ENCODE data around the gene GABRB2.
"Not testable (repeated sequence)": the region's sequence is repeated elsewhere in the genome, so short reads cannot be mapped to it uniquely, and the experiment has no call there.

GABRB2 gene

GRCh38 chr5:161299053-161299452 lies 247.5 kb downstream of the GABRB2 start:
- DNase-seq (ENCODE audit: low read depth) = no peak

- DNase-seq (ENCODE audit: low read depth) = not testable (repeated sequence)
Observed at GRCh38 chr5:161297388-161297787, 249.1 kb downstream of the GABRB2 start.

GRCh38 chr5:161295721-161296250 lies 250.7 kb downstream of the GABRB2 start:
- DNase-seq (ENCODE audit: low read depth) = no peak

- DNase-seq (ENCODE audit: low read depth) = no peak
Observed at GRCh38 chr5:161288071-161288470, 258.5 kb downstream of the GABRB2 start.

- DNase-seq (ENCODE audit: low read depth) = no peak
Observed at GRCh38 chr5:161287436-161287835, 259.1 kb downstream of the GABRB2 start.

- DNase-seq (ENCODE audit: low read depth) = no peak
Observed at GRCh38 chr5:161286066-161286655, 260.4 kb downstream of the GABRB2 start.

- no peak for DNase-seq (ENCODE audit: low read depth)
Observed at GRCh38 chr5:161284445-161284844, 262.1 kb downstream of the GABRB2 start.

GRCh38 chr5:161283296-161283695 lies 263.2 kb downstream of the GABRB2 start:
- no peak for DNase-seq (ENCODE audit: low read depth)

GRCh38 chr5:161278739-161279660 lies 267.5 kb downstream of the GABRB2 start:
- no peak for DNase-seq (ENCODE audit: low read depth)

- DNase-seq (ENCODE audit: low read depth) = no peak
Observed at GRCh38 chr5:161277011-161277410, 269.5 kb downstream of the GABRB2 start.

GRCh38 chr5:161274951-161275350 lies 271.6 kb downstream of the GABRB2 start:
- DNase-seq (ENCODE audit: low read depth) = no peak

- DNase-seq (ENCODE audit: low read depth) = no peak
Observed at GRCh38 chr5:161273410-161273809, 273.1 kb downstream of the GABRB2 start.

- DNase-seq (ENCODE audit: low read depth) = no peak
Observed at GRCh38 chr5:161271816-161272215, 274.7 kb downstream of the GABRB2 start.

- no peak for DNase-seq (ENCODE audit: low read depth)
Observed at GRCh38 chr5:161269125-161269524, 277.4 kb downstream of the GABRB2 start.

GRCh38 chr5:161266954-161267353 lies 279.6 kb downstream of the GABRB2 start:
- no peak for DNase-seq (ENCODE audit: low read depth)

GRCh38 chr5:161265006-161265405 lies 281.5 kb downstream of the GABRB2 start:
- no peak for DNase-seq (ENCODE audit: low read depth)

- DNase-seq (ENCODE audit: low read depth) = no peak
Observed at GRCh38 chr5:161263191-161263590, 283.3 kb downstream of the GABRB2 start.

GRCh38 chr5:161261668-161262323 lies 284.7 kb downstream of the GABRB2 start:
- DNase-seq (ENCODE audit: low read depth) = no peak

GRCh38 chr5:161258438-161258837 lies 288.1 kb downstream of the GABRB2 start:
- no peak for DNase-seq (ENCODE audit: low read depth)

GRCh38 chr5:161256957-161257356 lies 289.6 kb downstream of the GABRB2 start:
- DNase-seq (ENCODE audit: low read depth) = no peak

- not testable (repeated sequence) for DNase-seq (ENCODE audit: low read depth)
Observed at GRCh38 chr5:161252955-161253354, 293.6 kb downstream of the GABRB2 start.

- no peak for DNase-seq (ENCODE audit: low read depth)
Observed at GRCh38 chr5:161246749-161247148, 299.8 kb downstream of the GABRB2 start.

GRCh38 chr5:161245846-161246245 lies 300.7 kb downstream of the GABRB2 start:
- not testable (repeated sequence) for DNase-seq (ENCODE audit: low read depth)
